ENCODE data around the gene OSM. TPM values are rescaled to one million over a fixed set of nuclear protein-coding genes. Genes with fewer than 3 reads are reported as not detected.

Gene OSM
- total RNA-seq, 3 donors from 2014 or later = 1.3 to 2.5 (median 1.3) TPM

DNA sequence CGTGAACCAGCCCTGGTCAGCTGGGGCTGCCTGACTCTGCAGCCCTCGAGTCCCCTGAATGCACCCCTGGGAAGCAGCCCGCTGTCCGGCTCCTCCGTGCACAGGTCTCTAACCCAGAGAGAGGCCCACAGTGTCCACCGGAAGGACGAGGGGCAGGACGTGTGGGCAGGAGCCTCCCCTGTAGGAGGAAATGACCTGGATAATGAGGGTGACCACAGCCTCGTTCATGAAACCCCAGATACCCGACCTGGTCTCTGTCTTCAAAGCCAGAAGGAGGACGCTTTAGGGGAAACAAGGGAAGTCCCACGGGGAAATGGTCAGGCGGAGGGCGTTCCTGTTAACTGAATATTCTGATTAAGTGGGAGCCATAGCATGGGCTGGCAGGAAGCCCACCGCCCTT lies 43.3 kb downstream of the OSM start:
- Histone ChIP-seq H3K27ac (no peak overlapping the region), H3K27me3 (no peaks in the 10 kb centered on the region), H3K36me3 (no peaks in the 10 kb centered on the region), H3K9me3 (no peaks in the 10 kb centered on the region), H3K4me3 (no peak overlapping the region), H3K4me1 (peaks cover 0 to 3% of the 10 kb centered on the region in 2 donors)
- intact Hi-C loops (cut with DNase I; ENCODE audit: low total_unique reads) = no loop called here
- no peak for TF ChIP-seq POLR2AphosphoS5 (IDR thresholded peaks at IDR 0.05)
- TF ChIP-seq, protein P1, sequence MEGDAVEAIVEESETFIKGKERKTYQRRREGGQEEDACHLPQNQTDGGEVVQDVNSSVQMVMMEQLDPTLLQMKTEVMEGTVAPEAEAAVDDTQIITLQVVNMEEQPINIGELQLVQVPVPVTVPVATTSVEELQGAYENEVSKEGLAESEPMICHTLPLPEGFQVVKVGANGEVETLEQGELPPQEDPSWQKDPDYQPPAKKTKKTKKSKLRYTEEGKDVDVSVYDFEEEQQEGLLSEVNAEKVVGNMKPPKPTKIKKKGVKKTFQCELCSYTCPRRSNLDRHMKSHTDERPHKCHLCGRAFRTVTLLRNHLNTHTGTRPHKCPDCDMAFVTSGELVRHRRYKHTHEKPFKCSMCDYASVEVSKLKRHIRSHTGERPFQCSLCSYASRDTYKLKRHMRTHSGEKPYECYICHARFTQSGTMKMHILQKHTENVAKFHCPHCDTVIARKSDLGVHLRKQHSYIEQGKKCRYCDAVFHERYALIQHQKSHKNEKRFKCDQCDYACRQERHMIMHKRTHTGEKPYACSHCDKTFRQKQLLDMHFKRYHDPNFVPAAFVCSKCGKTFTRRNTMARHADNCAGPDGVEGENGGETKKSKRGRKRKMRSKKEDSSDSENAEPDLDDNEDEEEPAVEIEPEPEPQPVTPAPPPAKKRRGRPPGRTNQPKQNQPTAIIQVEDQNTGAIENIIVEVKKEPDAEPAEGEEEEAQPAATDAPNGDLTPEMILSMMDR (IDR thresholded peaks at IDR 0.05) = no peak
- no peak for TF ChIP-seq POLR2A (IDR thresholded peaks at IDR 0.05)
- no peak for DNase-seq (ENCODE audit: low spot score in 2 of 2)

DNA sequence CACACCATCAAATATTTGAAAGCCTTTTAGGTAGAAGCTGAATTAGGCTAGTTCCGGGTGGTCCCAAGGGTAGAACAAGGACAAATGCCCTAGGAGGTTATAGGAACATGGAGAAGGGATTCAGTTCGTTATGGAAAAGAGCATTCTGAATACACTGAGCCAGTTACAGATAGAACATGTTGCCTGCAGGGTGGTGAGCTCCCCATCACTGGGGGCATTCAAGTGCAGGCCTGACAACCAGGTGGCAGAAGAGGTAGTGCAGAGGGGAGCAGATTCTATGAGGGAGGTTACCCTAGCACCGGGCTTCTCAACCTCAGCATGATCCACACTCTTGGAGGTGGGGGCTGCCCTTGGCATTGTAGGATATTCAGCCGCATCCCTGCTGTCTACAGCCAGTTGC lies 44.3 kb downstream of the OSM start:
- Histone ChIP-seq H3K4me1 (peaks cover 0 to 6% of the 10 kb centered on the region in 2 donors), H3K36me3 (no peaks in the 10 kb centered on the region), H3K27ac (no peak overlapping the region), H3K4me3 (no peak overlapping the region), H3K27me3 (no peaks in the 10 kb centered on the region), H3K9me3 (no peaks in the 10 kb centered on the region)
- DNase-seq (ENCODE audit: low spot score in 2 of 2) = no peak
- TF ChIP-seq POLR2A (IDR thresholded peaks at IDR 0.05) (no peak), POLR2AphosphoS5 (IDR thresholded peaks at IDR 0.05) (no peak)
- TF ChIP-seq, protein P1 (IDR thresholded peaks at IDR 0.05) = no peak
- intact Hi-C loops (cut with DNase I; ENCODE audit: low total_unique reads) = no loop called here

DNA sequence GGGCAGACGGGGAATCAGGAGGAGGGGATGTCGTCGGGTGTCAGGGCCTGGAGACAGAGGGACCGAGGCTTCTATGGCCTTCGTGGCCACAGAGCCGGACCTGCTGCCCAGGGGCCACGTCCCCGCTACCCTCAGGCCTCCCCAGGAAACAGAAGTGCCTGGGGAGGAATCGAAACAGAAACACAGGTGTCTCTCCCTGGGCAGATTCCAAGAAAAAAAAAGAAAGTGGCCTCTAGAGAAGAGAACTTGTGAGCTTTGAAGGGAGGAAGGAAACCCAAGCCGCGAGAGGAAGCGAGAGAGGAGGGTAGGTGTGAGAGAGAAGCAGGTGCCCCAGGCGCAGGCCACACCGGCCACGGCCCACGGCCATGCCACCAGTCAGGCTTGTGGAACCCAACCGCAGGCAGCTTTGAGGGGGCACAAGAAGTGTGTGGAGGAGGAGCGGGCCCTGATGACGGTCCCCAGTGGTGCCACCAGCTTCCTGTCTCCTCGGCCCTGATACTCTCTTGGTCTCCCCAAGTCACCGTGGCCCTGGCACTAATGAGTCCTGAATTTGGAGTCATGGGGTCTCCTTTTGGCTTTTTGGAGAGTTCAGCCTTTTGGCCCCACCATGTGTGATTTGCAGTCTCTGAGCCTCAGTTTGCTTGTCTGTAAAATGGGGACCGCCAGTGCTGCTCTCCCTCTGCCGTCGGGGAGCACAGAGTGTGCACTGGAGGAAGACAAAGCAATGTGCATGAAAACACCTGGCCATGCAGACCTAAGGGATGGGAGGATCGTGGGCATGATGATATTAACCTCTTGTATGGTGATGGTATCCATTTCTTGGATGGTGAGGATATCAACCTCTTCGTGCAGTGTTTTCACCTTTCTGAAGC lies 45.3 kb downstream of the OSM start:
- no peak for DNase-seq (ENCODE audit: low spot score in 2 of 2)
- Histone ChIP-seq H3K4me3 (no peak overlapping the region), H3K27me3 (no peaks in the 10 kb centered on the region), H3K36me3 (no peaks in the 10 kb centered on the region), H3K9me3 (no peaks in the 10 kb centered on the region), H3K4me1 (peaks cover 0 to 6% of the 10 kb centered on the region in 2 donors), H3K27ac (no peak overlapping the region)
- intact Hi-C loops (cut with DNase I; ENCODE audit: low total_unique reads) = no loop called here
- TF ChIP-seq POLR2AphosphoS5 (IDR thresholded peaks at IDR 0.05) = no peak
- TF ChIP-seq, protein P1 (IDR thresholded peaks at IDR 0.05) = no peak
- no peak for TF ChIP-seq POLR2A (IDR thresholded peaks at IDR 0.05)

DNA sequence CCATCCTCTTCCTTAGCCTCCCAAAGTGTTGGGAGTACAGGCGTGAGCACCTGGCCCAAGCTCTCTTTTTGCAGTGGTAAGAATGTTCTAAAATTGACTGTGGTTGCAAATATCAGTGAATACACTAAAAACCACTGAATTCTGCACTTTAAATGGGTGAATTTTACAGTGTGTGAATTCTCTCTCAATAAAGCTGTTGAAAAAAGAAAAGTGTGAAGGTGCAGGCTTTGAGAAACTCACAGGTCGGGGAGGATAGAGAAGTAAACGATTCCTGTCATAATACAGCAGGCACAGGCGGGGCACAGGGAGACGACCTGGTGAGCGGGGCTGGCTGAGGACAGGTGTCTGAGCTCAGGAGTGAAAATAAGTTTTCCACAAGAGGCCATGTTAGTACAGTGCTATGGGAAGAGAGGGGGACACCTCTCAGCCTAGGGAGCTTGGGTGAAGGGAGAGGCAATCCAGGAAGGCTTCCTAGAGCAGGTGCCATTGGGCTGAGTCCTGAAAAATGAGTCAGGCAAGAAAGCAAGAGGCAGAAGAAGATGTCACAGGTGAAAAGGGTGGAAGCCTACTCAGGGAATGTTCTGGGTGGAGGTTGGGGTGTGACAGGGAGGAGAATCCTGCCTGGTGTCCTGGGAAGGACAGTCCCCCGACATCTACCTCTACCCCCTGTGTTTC lies 46.2 kb downstream of the OSM start:
- intact Hi-C loops (cut with DNase I; ENCODE audit: low total_unique reads) = no loop called here
- no peak for DNase-seq (ENCODE audit: low spot score in 2 of 2)
- no peaks in the 10 kb centered on the region for H3K27me3 ChIP-seq
- H3K27ac ChIP-seq = no peak overlapping the region
- TF ChIP-seq, protein P1 (IDR thresholded peaks at IDR 0.05) = no peak
- TF ChIP-seq POLR2AphosphoS5 (IDR thresholded peaks at IDR 0.05) (no peak), POLR2A (IDR thresholded peaks at IDR 0.05) (no peak)
- H3K9me3 ChIP-seq = no peaks in the 10 kb centered on the region
- H3K4me3 ChIP-seq = no peak overlapping the region
- peaks cover 0 to 6% of the 10 kb centered on the region in 2 donors for H3K4me1 ChIP-seq
- H3K36me3 ChIP-seq = no peaks in the 10 kb centered on the region
